Glutamatergic neuron (in vitro differentiated cells): Measurements from ENCODE around the gene UAP1L1. TPM values are rescaled to one million over a fixed set of nuclear protein-coding genes. Genes with fewer than 3 reads are reported as not detected.

ENCODE experiments used
- DNase-seq: peaks from one replicate; pipeline ENCODE4 v3.0.0; 2022
- H3K27ac Mint-ChIP-seq: one replicate; pipeline ENCODE4 v1.8.0; 2020; ENCODE audit warnings: mild to moderate bottlenecking, mixed read lengths, inconsistent platforms; ENCODE audit not compliant: unreplicated experiment
- H3K27me3 Mint-ChIP-seq: one replicate; pipeline ENCODE4 v1.8.0; 2020; ENCODE audit warnings: mild to moderate bottlenecking, moderate library complexity, mixed read lengths, inconsistent platforms; ENCODE audit not compliant: unreplicated experiment
- H3K36me3 Mint-ChIP-seq: one replicate; pipeline ENCODE4 v1.8.0; 2020; ENCODE audit warnings: mild to moderate bottlenecking, mixed read lengths, inconsistent platforms; ENCODE audit not compliant: unreplicated experiment
- H3K4me1 Mint-ChIP-seq: one replicate; pipeline ENCODE4 v1.8.0; 2020; ENCODE audit warnings: mild to moderate bottlenecking, low read depth, mixed read lengths, inconsistent platforms; ENCODE audit not compliant: unreplicated experiment
- H3K4me3 Mint-ChIP-seq: one replicate; pipeline ENCODE4 v1.8.0; 2020; ENCODE audit warnings: mild to moderate bottlenecking, mixed read lengths, inconsistent platforms; ENCODE audit not compliant: unreplicated experiment
- H3K9me3 Mint-ChIP-seq: one replicate; pipeline ENCODE4 v1.8.0; 2020; ENCODE audit warnings: mild to moderate bottlenecking, moderate library complexity, mixed read lengths, inconsistent platforms; ENCODE audit not compliant: unreplicated experiment
- total RNA-seq: library from RNA; stranded (reverse); fragmentation: NEBNext Ultra II Directional; extraction: Animal tissue kit (Norgen Biotek cat#: 25700); gene quantifications from one replicate; pipeline ENCODE4 v1.2.1, GENCODE V29; 2021; ENCODE audit not compliant: unreplicated experiment
- TF ChIP-seq, protein P1 (sequence below): fragments of 200-600 bp; sonication (generic); IDR thresholded peaks from one replicate; pipeline ENCODE4 v1.5.0; 2021; ENCODE audit not compliant: partially characterized antibody, unreplicated experiment

Gene UAP1L1
- total RNA-seq, 1 donor from 2014 or later: 5.1 TPM

DNA sequence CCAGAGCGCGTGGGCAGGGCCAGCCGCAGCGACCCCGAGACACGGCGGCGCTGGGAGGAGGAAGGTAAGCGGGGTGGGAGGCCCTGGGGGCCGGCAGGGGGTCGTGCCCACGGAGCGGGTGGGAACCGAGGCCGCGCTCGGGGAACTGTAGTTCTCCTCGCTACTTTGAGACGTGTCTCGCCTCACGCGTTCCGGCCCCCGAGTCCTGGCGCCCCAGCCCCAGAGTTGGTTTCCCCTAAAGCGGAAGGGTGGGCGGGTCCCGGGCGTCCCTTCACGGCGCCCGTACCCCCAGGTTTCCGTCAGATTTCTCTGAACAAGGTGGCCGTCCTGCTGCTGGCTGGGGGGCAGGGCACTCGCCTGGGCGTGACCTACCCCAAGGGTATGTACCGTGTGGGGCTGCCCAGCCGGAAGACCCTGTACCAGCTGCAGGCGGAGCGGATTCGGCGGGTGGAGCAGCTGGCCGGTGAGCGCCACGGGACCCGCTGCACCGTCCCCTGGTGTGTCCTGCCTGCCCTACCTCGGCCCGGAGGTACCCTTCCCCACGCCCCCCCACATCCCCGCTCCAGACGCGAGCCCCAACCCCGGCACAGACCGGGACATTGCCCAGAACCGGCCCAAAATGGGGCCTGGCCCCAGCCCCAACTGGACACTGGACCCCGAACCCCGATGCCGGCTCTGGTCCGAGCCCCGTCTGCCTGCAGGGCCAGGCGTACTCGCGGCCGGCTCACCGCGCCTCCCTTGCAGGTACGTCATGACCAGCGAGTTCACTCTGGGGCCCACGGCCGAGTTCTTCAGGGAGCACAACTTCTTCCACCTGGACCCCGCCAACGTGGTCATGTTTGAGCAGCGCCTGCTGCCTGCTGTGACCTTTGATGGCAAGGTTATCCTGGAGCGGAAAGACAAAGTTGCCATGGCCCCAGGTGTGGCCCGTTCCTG, 709 bp downstream of the UAP1L1 start:
- Mint-ChIP-seq H3K4me3 (no peak overlapping the region), H3K27me3 (peaks cover 12% of the 10 kb centered on the region), H3K9me3 (peaks cover 8% of the 10 kb centered on the region), H3K36me3 (no peaks in the 10 kb centered on the region), H3K27ac (no peak overlapping the region), H3K4me1 (no peaks in the 10 kb centered on the region)
- TF ChIP-seq, protein P1, sequence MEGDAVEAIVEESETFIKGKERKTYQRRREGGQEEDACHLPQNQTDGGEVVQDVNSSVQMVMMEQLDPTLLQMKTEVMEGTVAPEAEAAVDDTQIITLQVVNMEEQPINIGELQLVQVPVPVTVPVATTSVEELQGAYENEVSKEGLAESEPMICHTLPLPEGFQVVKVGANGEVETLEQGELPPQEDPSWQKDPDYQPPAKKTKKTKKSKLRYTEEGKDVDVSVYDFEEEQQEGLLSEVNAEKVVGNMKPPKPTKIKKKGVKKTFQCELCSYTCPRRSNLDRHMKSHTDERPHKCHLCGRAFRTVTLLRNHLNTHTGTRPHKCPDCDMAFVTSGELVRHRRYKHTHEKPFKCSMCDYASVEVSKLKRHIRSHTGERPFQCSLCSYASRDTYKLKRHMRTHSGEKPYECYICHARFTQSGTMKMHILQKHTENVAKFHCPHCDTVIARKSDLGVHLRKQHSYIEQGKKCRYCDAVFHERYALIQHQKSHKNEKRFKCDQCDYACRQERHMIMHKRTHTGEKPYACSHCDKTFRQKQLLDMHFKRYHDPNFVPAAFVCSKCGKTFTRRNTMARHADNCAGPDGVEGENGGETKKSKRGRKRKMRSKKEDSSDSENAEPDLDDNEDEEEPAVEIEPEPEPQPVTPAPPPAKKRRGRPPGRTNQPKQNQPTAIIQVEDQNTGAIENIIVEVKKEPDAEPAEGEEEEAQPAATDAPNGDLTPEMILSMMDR: no peak
- DNase-seq: no peak

DNA sequence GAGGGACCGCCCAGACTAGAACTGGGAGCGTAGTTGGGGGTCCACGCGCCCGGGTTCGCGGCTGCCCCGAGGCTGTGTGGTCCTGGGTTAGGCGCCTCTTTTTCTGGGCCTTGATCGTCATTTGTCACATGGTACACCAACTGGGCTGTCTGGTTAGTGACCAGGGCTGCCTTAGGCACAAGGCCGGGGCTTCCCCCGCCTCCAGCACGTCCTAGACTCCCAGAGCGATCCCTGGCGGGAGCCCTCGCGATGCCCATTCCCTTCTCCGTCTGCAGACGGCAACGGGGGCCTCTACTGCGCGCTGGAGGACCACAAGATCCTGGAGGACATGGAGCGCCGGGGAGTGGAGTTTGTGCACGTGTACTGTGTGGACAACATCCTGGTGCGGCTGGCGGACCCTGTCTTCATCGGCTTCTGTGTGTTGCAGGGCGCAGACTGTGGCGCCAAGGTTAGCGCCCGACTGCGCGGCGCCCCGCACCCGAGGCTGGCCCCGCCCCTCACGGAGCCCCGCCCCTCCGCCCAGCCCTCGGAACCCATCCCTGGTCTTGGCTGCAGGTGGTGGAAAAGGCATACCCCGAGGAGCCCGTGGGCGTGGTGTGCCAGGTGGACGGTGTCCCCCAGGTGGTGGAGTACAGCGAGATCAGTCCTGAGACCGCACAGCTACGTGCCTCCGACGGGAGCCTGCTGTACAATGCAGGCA, 1.5 kb downstream of the UAP1L1 start:
- Mint-ChIP-seq H3K4me3 (peak overlapping the region; percentile 75), H3K36me3 (no peaks in the 10 kb centered on the region), H3K4me1 (no peaks in the 10 kb centered on the region), H3K27me3 (peaks cover 11% of the 10 kb centered on the region), H3K27ac (no peak overlapping the region), H3K9me3 (peaks cover 4% of the 10 kb centered on the region)
- DNase-seq: no peak
- TF ChIP-seq, protein P1: no peak

DNA sequence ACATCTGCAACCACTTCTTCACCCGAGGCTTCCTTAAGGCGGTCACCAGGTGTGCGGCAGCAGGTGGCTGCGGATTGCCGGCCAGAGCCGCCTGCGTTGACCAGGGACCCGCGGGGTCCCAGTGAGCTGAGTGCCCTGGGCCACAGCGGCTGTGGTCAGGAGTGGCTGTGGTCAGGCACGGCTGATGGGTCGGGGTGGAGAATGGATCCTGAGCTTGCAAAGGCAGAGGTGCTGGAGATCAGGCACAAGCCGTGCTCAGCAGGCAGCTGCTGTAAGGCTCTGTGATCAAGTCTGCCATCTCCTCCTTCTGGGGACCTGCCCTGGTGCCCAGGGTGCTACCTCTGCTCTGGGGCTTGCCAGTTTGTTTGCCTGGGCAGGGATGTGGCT, 2.1 kb downstream of the UAP1L1 start:
- Mint-ChIP-seq H3K9me3 (peaks cover 3% of the 10 kb centered on the region), H3K27ac (no peak overlapping the region), H3K4me3 (no peak overlapping the region), H3K27me3 (peaks cover 11% of the 10 kb centered on the region), H3K36me3 (no peaks in the 10 kb centered on the region), H3K4me1 (no peaks in the 10 kb centered on the region)
- TF ChIP-seq, protein P1: no peak
- DNase-seq: no peak

DNA sequence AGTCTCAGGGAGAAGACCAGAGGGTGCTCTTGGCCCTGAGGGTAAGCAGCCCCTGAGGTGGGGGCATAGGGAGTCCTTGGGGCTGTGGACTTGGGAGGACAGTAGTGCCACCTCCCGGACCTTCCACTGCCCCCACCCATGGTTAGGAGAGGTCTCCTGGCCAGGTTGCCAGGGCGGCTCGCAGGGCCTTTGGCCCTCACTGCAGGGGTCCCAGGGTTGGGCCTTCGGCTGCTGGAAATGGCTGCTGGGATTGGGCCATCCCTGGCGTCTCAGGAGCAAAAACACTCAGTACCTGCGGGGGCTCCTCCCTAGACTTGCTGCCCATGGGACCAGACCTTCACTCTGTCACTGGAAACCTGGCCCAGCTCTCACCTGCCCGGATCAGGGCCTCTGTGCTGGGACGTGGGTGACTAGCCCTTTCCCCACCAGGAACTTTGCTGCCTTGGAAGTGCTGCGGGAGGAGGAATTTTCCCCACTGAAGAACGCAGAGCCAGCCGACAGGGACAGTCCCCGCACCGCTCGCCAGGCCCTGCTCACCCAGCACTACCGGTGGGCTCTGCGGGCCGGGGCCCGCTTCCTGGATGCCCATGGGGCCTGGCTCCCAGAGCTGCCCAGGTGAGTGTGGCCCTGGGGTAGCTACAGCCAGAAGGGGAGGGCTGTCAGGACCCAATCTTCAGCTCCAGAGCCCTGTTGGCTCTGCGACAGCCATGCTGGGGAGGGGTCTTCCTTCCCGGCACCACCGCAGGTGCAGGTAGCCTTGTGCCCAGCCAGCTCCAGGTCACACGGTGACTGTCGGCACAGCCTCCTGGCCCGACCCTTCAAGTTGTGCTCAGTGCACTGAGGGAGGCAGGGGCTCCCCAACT, 3.2 kb downstream of the UAP1L1 start:
- no peaks in the 10 kb centered on the region for H3K36me3 Mint-ChIP-seq
- no peak overlapping the region for H3K4me3 Mint-ChIP-seq
- no peak overlapping the region for H3K27ac Mint-ChIP-seq
- H3K9me3 Mint-ChIP-seq: peaks cover 3% of the 10 kb centered on the region
- TF ChIP-seq, protein P1: no peak
- no peak for DNase-seq
- H3K27me3 Mint-ChIP-seq: peaks cover 9% of the 10 kb centered on the region
- no peaks in the 10 kb centered on the region for H3K4me1 Mint-ChIP-seq
